SH-SY5Y (cell line): Measurements from ENCODE around the gene SLC15A4.

Experiments
- GATA2 ChIP-seq: IDR thresholded peaks from 2 replicates; pipeline ENCODE4 v1.6.1; 2011; ENCODE audit warnings: mild to moderate bottlenecking, low read depth, low read length
- GATA3 ChIP-seq: IDR thresholded peaks from 2 replicates; pipeline ENCODE4 v1.6.1; 2011; ENCODE audit warnings: low read depth, mild to moderate bottlenecking, low read length, moderate library complexity

Gene SLC15A4

GRCh38 chr12:128820253-128820652 lies 3.5 kb downstream of the SLC15A4 start:
- TF ChIP-seq GATA2 (no peak), GATA3 (no peak)

GRCh38 chr12:128819293-128820144 lies 4.2 kb downstream of the SLC15A4 start:
- TF ChIP-seq GATA3: no peak
- TF ChIP-seq GATA2: no peak

- no peak for TF ChIP-seq GATA2
- TF ChIP-seq GATA3: no peak
Measured at GRCh38 chr12:128818065-128819022, 5.4 kb downstream of the SLC15A4 start.

- no peak for TF ChIP-seq GATA3
- no peak for TF ChIP-seq GATA2
Measured at GRCh38 chr12:128817111-128818015, 6.4 kb downstream of the SLC15A4 start.

- no peak for TF ChIP-seq GATA2
- no peak for TF ChIP-seq GATA3
Measured at GRCh38 chr12:128816643-128816920, 7.2 kb downstream of the SLC15A4 start.

- TF ChIP-seq GATA3 (no peak), GATA2 (no peak)
Measured at GRCh38 chr12:128815779-128816642, 7.7 kb downstream of the SLC15A4 start.

- TF ChIP-seq GATA3 (no peak), GATA2 (no peak)
Measured at GRCh38 chr12:128814411-128815261, 9.1 kb downstream of the SLC15A4 start.

- TF ChIP-seq GATA2: no peak
- no peak for TF ChIP-seq GATA3
Measured at GRCh38 chr12:128813883-128814282, 9.9 kb downstream of the SLC15A4 start.

GRCh38 chr12:128813392-128813791 lies 10.4 kb downstream of the SLC15A4 start:
- TF ChIP-seq GATA2 (no peak), GATA3 (no peak)

- TF ChIP-seq GATA3 (no peak), GATA2 (no peak)
Measured at GRCh38 chr12:128811806-128812205, 12.0 kb downstream of the SLC15A4 start.

GRCh38 chr12:128810182-128811127 lies 13.3 kb downstream of the SLC15A4 start:
- TF ChIP-seq GATA3: no peak
- TF ChIP-seq GATA2: no peak

- TF ChIP-seq GATA2: no peak
- no peak for TF ChIP-seq GATA3
Measured at GRCh38 chr12:128808651-128809050, 15.1 kb downstream of the SLC15A4 start.
